Measurements from ENCODE around the gene PNN.
"Not testable (repeated sequence)": the region's sequence is repeated elsewhere in the genome, so short reads cannot be mapped to it uniquely, and the experiment has no call there.

The PNN gene

DNA sequence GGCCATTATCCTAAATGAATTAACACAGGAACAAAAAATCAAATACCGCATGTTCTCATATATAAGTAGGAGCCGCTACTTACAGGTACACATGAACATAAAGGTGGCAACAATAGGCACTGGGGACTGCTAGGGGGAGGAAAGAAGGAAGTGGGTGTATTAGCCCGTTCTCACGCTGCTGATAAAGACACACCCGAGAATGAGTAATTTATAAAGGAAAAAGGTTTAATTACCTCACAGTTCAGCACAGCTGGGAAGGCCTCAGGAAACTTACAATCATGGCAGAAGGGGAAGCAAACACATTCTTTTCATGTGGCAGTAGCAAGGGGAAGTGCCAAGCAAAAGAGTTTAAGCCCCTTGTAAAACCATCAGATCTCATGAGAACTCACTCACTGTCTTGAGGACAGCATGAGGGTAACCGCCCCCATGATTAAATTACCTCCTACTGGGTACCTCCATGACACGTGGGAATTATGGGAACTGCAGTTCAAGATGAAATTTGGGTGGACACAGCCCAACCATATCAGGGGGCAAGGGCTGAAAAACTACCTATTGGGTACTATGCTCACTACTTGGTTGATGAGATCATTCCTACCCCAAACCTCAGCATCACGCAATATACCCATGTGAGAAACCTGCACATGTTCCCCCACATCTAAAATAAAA is 42.3 kb downstream of the PNN start:
- peaks cover 4% of the 10 kb centered on the region for H3K79me1 ChIP-seq (ENCODE audit: low read length)
- H2AFZ ChIP-seq (ENCODE audit: insufficient read depth, low read length, poor library complexity), result no peak overlapping the region
- H3K9me3 ChIP-seq (ENCODE audit: insufficient read depth, low read depth, low read length), result no peaks in the 10 kb centered on the region
- H2BK120ac ChIP-seq (ENCODE audit: insufficient read depth, low read length, poor library complexity), result peak overlapping the region; percentile 53
- no peak overlapping the region for H4K8ac ChIP-seq (ENCODE audit: low read depth, low read length)
- no peak overlapping the region for H3K23ac ChIP-seq (ENCODE audit: low read length)
- no peak overlapping the region for H3K4me3 ChIP-seq (ENCODE audit: low read depth, low read length)
- H3K4ac ChIP-seq (ENCODE audit: low read depth, low read length), result no peak overlapping the region
- H2BK5ac ChIP-seq (ENCODE audit: low read depth, low read length, poor library complexity), result no peak overlapping the region
- no peak overlapping the region for H3K4me2 ChIP-seq (ENCODE audit: low read length)
- no peak overlapping the region for H3K14ac ChIP-seq (ENCODE audit: low read length)
- H4K91ac ChIP-seq (ENCODE audit: low read depth, low read length), result peak overlapping the region; percentile 74
- peak overlapping the region; percentile 33 for H3K27ac ChIP-seq (ENCODE audit: low read depth, low read length)
- no peak overlapping the region for H4K12ac ChIP-seq (ENCODE audit: low read depth, low read length)
- H3K27me3 ChIP-seq (ENCODE audit: insufficient read depth, low read length), result no peaks in the 10 kb centered on the region
- H3K36me3 ChIP-seq (ENCODE audit: control insufficient read depth in 1 of 2, insufficient read depth in 2 of 2, low read length in 2 of 2), result no peaks in the 10 kb centered on the region
- peaks cover 9 to 14% of the 10 kb centered on the region in 2 experiments for H3K4me1 ChIP-seq (ENCODE audit: control insufficient read depth in 1 of 2, insufficient read depth in 2 of 2, low read length in 2 of 2)
- no peak overlapping the region for H3K9ac ChIP-seq (ENCODE audit: low read length)
- no peak overlapping the region for H3K18ac ChIP-seq (ENCODE audit: low read length)
- no peaks in the 10 kb centered on the region for H3K79me2 ChIP-seq (ENCODE audit: control insufficient read depth, insufficient read depth, low read length, poor library complexity)
- no CpG with 5 or more reads among the region's 8 CpGs for WGBS (ENCODE audit: extremely low coverage, insufficient coverage, insufficient read length)
- no peak overlapping the region for H2AK5ac ChIP-seq (ENCODE audit: low read length)
- H2BK12ac ChIP-seq (ENCODE audit: low read length), result peak overlapping the region; percentile 84
- no peak for DNase-seq

DNA sequence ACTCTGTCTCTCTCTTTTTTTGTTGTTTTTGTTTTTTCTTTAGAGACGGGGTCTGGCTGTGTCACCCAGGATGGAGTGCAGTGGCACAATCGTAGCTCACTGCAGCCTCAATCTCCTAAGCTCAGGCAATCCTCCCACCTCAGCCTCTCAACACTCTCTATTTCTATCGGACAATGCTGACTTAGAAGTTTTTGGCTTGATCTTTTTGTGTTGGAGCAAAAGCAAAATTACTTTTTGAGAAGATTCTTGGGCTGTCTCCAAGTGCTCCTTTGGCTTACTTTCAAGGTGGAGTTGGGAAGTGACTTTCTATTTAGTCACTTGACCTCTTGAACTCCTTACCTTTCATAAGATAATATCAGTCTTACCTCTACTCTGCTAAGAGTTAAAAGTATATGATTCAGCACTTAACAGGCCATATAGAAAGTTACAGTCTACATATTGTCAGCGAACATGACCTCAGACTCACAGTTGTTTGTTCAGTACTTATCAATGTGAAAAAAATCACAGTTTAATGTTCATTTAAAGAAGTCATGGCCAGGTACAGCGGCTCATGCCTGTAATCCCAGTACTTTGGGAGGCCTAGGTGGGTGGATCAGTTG is 43.2 kb downstream of the PNN start:
- Histone ChIP-seq H3K14ac (ENCODE audit: low read length) (no peak overlapping the region), H4K91ac (ENCODE audit: low read depth, low read length) (peak overlapping the region; percentile 45), H3K27me3 (ENCODE audit: insufficient read depth, low read length) (no peaks in the 10 kb centered on the region), H3K36me3 (ENCODE audit: control insufficient read depth in 1 of 2, insufficient read depth in 2 of 2, low read length in 2 of 2) (no peaks in the 10 kb centered on the region), H3K4me1 (ENCODE audit: control insufficient read depth in 1 of 2, insufficient read depth in 2 of 2, low read length in 2 of 2) (peaks cover 9 to 14% of the 10 kb centered on the region in 2 experiments), H3K9me3 (ENCODE audit: insufficient read depth, low read depth, low read length) (no peaks in the 10 kb centered on the region), H2AK5ac (ENCODE audit: low read length) (no peak overlapping the region), H2BK12ac (ENCODE audit: low read length) (no peak overlapping the region), H3K27ac (ENCODE audit: low read depth, low read length) (peak overlapping the region; percentile 77), H3K4ac (ENCODE audit: low read depth, low read length) (no peak overlapping the region), H3K4me3 (ENCODE audit: low read depth, low read length) (no peak overlapping the region), H2AFZ (ENCODE audit: insufficient read depth, low read length, poor library complexity) (no peak overlapping the region), H3K79me2 (ENCODE audit: control insufficient read depth, insufficient read depth, low read length, poor library complexity) (no peaks in the 10 kb centered on the region), H3K18ac (ENCODE audit: low read length) (no peak overlapping the region), H3K79me1 (ENCODE audit: low read length) (peaks cover 4% of the 10 kb centered on the region), H4K8ac (ENCODE audit: low read depth, low read length) (no peak overlapping the region), H2BK5ac (ENCODE audit: low read depth, low read length, poor library complexity) (peak overlapping the region; percentile 42), H3K4me2 (ENCODE audit: low read length) (no peak overlapping the region), H3K9ac (ENCODE audit: low read length) (no peak overlapping the region), H2BK120ac (ENCODE audit: insufficient read depth, low read length, poor library complexity) (peak overlapping the region; percentile 30), H3K23ac (ENCODE audit: low read length) (no peak overlapping the region), H4K12ac (ENCODE audit: low read depth, low read length) (no peak overlapping the region)
- WGBS (ENCODE audit: extremely low coverage, insufficient coverage, insufficient read length), result no CpG with 5 or more reads among the region's 5 CpGs
- peak in 1 of 2 donors; percentile 40 for DNase-seq

DNA sequence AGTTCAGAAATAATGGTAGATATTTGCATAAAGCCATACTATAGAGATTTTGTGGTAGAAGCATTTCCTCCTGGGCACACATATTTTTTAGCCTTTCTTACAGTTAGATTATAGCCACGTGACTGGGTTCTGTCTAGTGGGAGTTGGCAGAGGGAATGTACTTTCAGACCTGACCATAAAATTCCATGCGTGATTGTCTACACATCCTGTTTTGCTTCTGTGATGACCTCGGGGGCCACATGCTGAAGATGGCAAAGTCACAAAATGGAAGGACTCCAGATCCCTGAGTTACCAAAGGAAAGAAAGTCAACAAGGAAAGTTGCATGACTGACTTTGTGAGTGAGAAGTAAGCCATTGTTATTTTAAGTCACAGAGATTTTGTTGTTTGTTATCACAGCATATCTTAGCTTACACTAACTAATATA is 44.0 kb downstream of the PNN start:
- Histone ChIP-seq H3K18ac (ENCODE audit: low read length) (no peak overlapping the region), H3K4me2 (ENCODE audit: low read length) (no peak overlapping the region)

DNA sequence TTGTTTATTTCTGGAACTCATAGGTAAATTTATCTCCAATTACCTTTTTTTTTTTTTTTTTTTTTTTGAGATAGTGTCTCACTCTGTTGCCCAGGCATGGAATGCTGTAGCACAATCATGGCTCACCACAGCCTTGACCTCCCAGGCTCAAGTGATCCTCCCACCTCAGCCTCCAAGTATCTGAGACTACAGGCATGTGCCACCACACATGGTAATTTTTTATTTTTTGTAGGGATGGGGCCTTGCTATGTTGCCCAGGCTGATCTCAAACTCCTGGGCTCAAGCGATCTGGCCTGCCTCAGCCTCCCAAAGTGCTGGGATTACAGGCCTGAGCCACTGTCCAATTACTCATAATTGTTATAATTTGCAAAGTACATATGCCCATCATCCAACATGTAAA is 45.4 kb downstream of the PNN start:
- H3K4me3 ChIP-seq (ENCODE audit: low read depth, low read length); H3K27me3 ChIP-seq (ENCODE audit: insufficient read depth, low read length); H3K23ac ChIP-seq (ENCODE audit: low read length); DNase-seq; H3K9ac ChIP-seq (ENCODE audit: low read length); H3K9me3 ChIP-seq (ENCODE audit: insufficient read depth, low read depth, low read length); H2BK5ac ChIP-seq (ENCODE audit: low read depth, low read length, poor library complexity); H2AFZ ChIP-seq (ENCODE audit: insufficient read depth, low read length, poor library complexity); H3K79me2 ChIP-seq (ENCODE audit: control insufficient read depth, insufficient read depth, low read length, poor library complexity); H3K36me3 ChIP-seq (ENCODE audit: control insufficient read depth in 1 of 2, insufficient read depth in 2 of 2, low read length in 2 of 2); H2AK5ac ChIP-seq (ENCODE audit: low read length); H3K79me1 ChIP-seq (ENCODE audit: low read length); H4K12ac ChIP-seq (ENCODE audit: low read depth, low read length); H4K8ac ChIP-seq (ENCODE audit: low read depth, low read length); H3K18ac ChIP-seq (ENCODE audit: low read length); H3K4me2 ChIP-seq (ENCODE audit: low read length); H3K27ac ChIP-seq (ENCODE audit: low read depth, low read length); H2BK120ac ChIP-seq (ENCODE audit: insufficient read depth, low read length, poor library complexity); H3K4ac ChIP-seq (ENCODE audit: low read depth, low read length); H3K14ac ChIP-seq (ENCODE audit: low read length): not testable (repeated sequence)
- no CpG with 5 or more reads among the region's 1 CpG for WGBS (ENCODE audit: extremely low coverage, insufficient coverage, insufficient read length)
- peak overlapping the region; percentile 5 for H2BK12ac ChIP-seq (ENCODE audit: low read length)
- peak overlapping the region; percentile 2 for H4K91ac ChIP-seq (ENCODE audit: low read depth, low read length)
- H3K4me1 ChIP-seq (ENCODE audit: control insufficient read depth in 1 of 2, insufficient read depth in 2 of 2, low read length in 2 of 2), result peaks cover 9 to 14% of the 10 kb centered on the region in 2 experiments

More for the DNA sequence above, 44.0 kb downstream of the PNN start:
- Histone ChIP-seq H3K23ac (ENCODE audit: low read length) (no peak overlapping the region), H4K12ac (ENCODE audit: low read depth, low read length) (no peak overlapping the region), H3K14ac (ENCODE audit: low read length) (no peak overlapping the region), H3K36me3 (ENCODE audit: control insufficient read depth in 1 of 2, insufficient read depth in 2 of 2, low read length in 2 of 2) (no peaks in the 10 kb centered on the region), H2BK12ac (ENCODE audit: low read length) (no peak overlapping the region), H3K9ac (ENCODE audit: low read length) (no peak overlapping the region), H3K4me3 (ENCODE audit: low read depth, low read length) (no peak overlapping the region), H2AFZ (ENCODE audit: insufficient read depth, low read length, poor library complexity) (no peak overlapping the region), H3K4me1 (ENCODE audit: control insufficient read depth in 1 of 2, insufficient read depth in 2 of 2, low read length in 2 of 2) (peaks cover 9 to 14% of the 10 kb centered on the region in 2 experiments), H3K9me3 (ENCODE audit: insufficient read depth, low read depth, low read length) (no peaks in the 10 kb centered on the region), H3K79me2 (ENCODE audit: control insufficient read depth, insufficient read depth, low read length, poor library complexity) (no peaks in the 10 kb centered on the region), H3K4ac (ENCODE audit: low read depth, low read length) (no peak overlapping the region), H3K27ac (ENCODE audit: low read depth, low read length) (peak overlapping the region; percentile 77), H3K27me3 (ENCODE audit: insufficient read depth, low read length) (no peaks in the 10 kb centered on the region), H2BK120ac (ENCODE audit: insufficient read depth, low read length, poor library complexity) (no peak overlapping the region), H4K91ac (ENCODE audit: low read depth, low read length) (peak overlapping the region; percentile 19), H4K8ac (ENCODE audit: low read depth, low read length) (no peak overlapping the region), H2BK5ac (ENCODE audit: low read depth, low read length, poor library complexity) (no peak overlapping the region), H3K79me1 (ENCODE audit: low read length) (peaks cover 4% of the 10 kb centered on the region), H2AK5ac (ENCODE audit: low read length) (no peak overlapping the region)
- no peak for DNase-seq
- WGBS (ENCODE audit: extremely low coverage, insufficient coverage, insufficient read length), result no CpG with 5 or more reads among the region's 3 CpGs

Measured in trophoblast cell (in vitro differentiated cells and primary cell).